ENCODE measurements around the gene KLF11. TPM values are rescaled to one million over a fixed set of nuclear protein-coding genes. Genes with fewer than 3 reads are reported as not detected.

The KLF11 gene
- total and polyA plus RNA-seq, 2 donors (not counting 3 experiments of a cell fraction or from before 2014, with no cell fraction given): 10.5 to 11.3 TPM

GRCh38 chr2:10016001-10016801 lies 27.1 kb upstream of the KLF11 start:
- Histone ChIP-seq H2AFZ (ENCODE audit: low read depth, low read length) (no peak overlapping the region), H3K27me3 (ENCODE audit: control insufficient read depth in 2 of 2, insufficient read depth in 2 of 2, low read length in 2 of 2) (peaks cover 0 to 2% of the 10 kb centered on the region in 2 experiments), H4K20me1 (replicated peaks; ENCODE audit: control insufficient read depth, extremely low read depth, insufficient read depth, low read length) (no peaks in the 10 kb centered on the region), H3K4me1 (ENCODE audit: control insufficient read depth, extremely low read depth, insufficient read depth, low read length) (no peaks in the 10 kb centered on the region), H3K9me3 (replicated peaks; ENCODE audit: control insufficient read depth, insufficient read depth, low read length) (no peaks in the 10 kb centered on the region), H3K36me3 (ENCODE audit: control insufficient read depth in 2 of 2, extremely low read depth in 1 of 2, insufficient read depth in 2 of 2, low read length in 2 of 2) (no peaks in the 10 kb centered on the region), H3K79me2 (ENCODE audit: control insufficient read depth, insufficient read depth, low read length) (no peaks in the 10 kb centered on the region), H3K9ac (replicated peaks; ENCODE audit: extremely low read depth, insufficient read depth, low read length) (no peak overlapping the region), H3K4me3 (replicated peaks in 1 of 3; ENCODE audit: insufficient read depth in 1 of 3, low read depth in 1 of 3, low read length in 3 of 3) (no peak overlapping the region), H3K4me2 (ENCODE audit: insufficient read depth, low read length) (no peak overlapping the region), H3K9me1 (replicated peaks; ENCODE audit: control insufficient read depth, extremely low read depth, insufficient read depth, low read length) (no peaks in the 10 kb centered on the region), H3K27ac (ENCODE audit: insufficient read depth, low read depth, low read length) (no peak overlapping the region)
- FAIRE-seq (no peak), DNase-seq (ENCODE audit: low read depth, low spot score) (no peak)
- dilution Hi-C loops (cut with MboI; ENCODE audit: extremely low pct_ligation_motif_present, low sequenced_read_pairs) (no loop called here), intact Hi-C loops (cut with micrococcal nuclease) (no loop called here)
- no TSS peak for BruUV-seq (replicated peaks)
- ChIA-PET POLR2A (no interaction called here), CTCF (interaction anchor here (1.2 to 16.1 kb wide), 3 partner anchors 32 to 202 kb away, joined by 3 to 151 read pairs (median 5); no protein-coding TSS in a partner anchor)
- no peak for TF ChIP-seq EZH2 (IDR thresholded peaks at IDR 0.05; ENCODE audit: borderline replicate concordance, low read depth, low read length, severe bottlenecking)
- TF ChIP-seq GATA2 (IDR thresholded peaks at IDR 0.05; ENCODE audit: insufficient read depth, insufficient read length, low read depth, low read length): no peak
- TF ChIP-seq MAX (IDR thresholded peaks at IDR 0.05; ENCODE audit: insufficient read depth, insufficient read length): no peak
- no peak for TF ChIP-seq POLR2A (IDR thresholded peaks at IDR 0.05; ENCODE audit: low read depth, low read length)
- TF ChIP-seq, protein P1, sequence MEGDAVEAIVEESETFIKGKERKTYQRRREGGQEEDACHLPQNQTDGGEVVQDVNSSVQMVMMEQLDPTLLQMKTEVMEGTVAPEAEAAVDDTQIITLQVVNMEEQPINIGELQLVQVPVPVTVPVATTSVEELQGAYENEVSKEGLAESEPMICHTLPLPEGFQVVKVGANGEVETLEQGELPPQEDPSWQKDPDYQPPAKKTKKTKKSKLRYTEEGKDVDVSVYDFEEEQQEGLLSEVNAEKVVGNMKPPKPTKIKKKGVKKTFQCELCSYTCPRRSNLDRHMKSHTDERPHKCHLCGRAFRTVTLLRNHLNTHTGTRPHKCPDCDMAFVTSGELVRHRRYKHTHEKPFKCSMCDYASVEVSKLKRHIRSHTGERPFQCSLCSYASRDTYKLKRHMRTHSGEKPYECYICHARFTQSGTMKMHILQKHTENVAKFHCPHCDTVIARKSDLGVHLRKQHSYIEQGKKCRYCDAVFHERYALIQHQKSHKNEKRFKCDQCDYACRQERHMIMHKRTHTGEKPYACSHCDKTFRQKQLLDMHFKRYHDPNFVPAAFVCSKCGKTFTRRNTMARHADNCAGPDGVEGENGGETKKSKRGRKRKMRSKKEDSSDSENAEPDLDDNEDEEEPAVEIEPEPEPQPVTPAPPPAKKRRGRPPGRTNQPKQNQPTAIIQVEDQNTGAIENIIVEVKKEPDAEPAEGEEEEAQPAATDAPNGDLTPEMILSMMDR (IDR thresholded peaks at IDR 0.05; ENCODE audit: extremely low read depth in 1 of 2, insufficient read depth in 1 of 2, low read depth in 1 of 2, low read length in 2 of 2): no peak
- TF ChIP-seq FOS (IDR thresholded peaks at IDR 0.05; ENCODE audit: borderline replicate concordance, insufficient read depth, low read length): no peak
- no peak for TF ChIP-seq POLR2AphosphoS5 (IDR thresholded peaks at IDR 0.05; ENCODE audit: insufficient read depth, low read depth, low read length)
- TF ChIP-seq JUN (IDR thresholded peaks at IDR 0.05; ENCODE audit: borderline replicate concordance, insufficient read depth, insufficient read length, low read depth): no peak
- no peak for TF ChIP-seq MYC (IDR thresholded peaks at IDR 0.05; ENCODE audit: low read depth, low read length)

All from endothelial cell of umbilical vein (primary cell).